Measurements from ENCODE around the gene CCT8. TPM values are rescaled to one million over a fixed set of nuclear protein-coding genes. Genes with fewer than 3 reads are reported as not detected.

Gene CCT8
- total RNA-seq, 4 donors from 2014 or later, result 49.6 to 90.0 (median 63.5) TPM

DNA sequence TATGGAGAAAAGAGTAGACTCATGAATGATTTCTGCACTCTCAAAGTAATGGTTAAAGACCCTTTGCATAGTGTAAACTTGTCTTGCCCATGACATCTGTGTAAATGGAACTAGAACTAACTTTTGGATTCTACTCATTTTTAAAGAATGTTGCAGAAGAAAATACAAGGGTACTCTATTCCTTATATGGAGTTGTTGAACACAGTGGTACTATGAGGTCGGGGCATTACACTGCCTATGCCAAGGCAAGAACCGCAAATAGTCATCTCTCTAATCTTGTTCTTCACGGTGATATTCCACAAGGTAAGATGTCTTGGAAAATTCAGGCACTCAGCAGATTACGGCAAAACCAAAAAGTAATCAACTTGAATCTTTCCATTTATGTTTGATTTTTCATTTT lies 19.8 kb downstream of the CCT8 start:
- H3K9me3 ChIP-seq, result no peaks in the 10 kb centered on the region
- DNase-seq (ENCODE audit: low spot score in 2 of 2), result no peak
- peaks cover under 1 to 97% (median 6%) of the 10 kb centered on the region in 3 donors for H3K36me3 ChIP-seq

DNA sequence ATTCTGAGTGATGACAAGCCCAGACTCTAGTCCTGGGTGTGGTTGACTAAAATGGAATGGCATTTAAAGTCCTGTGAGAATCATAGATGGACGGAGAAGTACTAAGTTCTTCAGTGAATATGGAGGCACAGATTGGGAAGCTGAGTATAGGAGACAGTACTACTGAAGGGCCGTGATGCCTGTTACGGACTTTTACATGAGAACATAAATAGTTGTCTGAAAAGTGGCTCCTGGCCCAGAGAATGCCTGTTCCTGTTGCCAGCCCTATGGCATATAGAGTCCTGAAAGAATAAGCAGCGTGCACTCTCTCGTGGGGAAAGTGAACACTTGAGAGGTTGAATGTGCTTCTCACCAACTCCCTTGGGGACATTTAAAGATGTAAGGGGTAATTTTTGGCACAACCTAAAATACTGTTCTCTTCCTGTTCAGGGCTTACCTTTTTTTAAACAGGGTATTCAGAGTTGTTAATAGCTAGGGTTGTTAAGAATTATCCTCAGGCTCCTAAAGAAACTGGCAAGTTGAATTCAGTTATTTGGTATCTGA lies 20.4 kb downstream of the CCT8 start:
- H3K36me3 ChIP-seq, result peaks cover 0 to 97% (median 5%) of the 10 kb centered on the region in 3 donors
- H3K9me3 ChIP-seq, result no peaks in the 10 kb centered on the region
- no peak for TF ChIP-seq POLR2A (IDR thresholded peaks at IDR 0.05)
- TF ChIP-seq, protein P1, sequence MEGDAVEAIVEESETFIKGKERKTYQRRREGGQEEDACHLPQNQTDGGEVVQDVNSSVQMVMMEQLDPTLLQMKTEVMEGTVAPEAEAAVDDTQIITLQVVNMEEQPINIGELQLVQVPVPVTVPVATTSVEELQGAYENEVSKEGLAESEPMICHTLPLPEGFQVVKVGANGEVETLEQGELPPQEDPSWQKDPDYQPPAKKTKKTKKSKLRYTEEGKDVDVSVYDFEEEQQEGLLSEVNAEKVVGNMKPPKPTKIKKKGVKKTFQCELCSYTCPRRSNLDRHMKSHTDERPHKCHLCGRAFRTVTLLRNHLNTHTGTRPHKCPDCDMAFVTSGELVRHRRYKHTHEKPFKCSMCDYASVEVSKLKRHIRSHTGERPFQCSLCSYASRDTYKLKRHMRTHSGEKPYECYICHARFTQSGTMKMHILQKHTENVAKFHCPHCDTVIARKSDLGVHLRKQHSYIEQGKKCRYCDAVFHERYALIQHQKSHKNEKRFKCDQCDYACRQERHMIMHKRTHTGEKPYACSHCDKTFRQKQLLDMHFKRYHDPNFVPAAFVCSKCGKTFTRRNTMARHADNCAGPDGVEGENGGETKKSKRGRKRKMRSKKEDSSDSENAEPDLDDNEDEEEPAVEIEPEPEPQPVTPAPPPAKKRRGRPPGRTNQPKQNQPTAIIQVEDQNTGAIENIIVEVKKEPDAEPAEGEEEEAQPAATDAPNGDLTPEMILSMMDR (IDR thresholded peaks at IDR 0.05), result no peak
- TF ChIP-seq EP300 (IDR thresholded peaks at IDR 0.05), result no peak
- DNase-seq (ENCODE audit: low spot score in 2 of 2), result no peak
- H3K27me3 ChIP-seq, result no peaks in the 10 kb centered on the region
- H3K27ac ChIP-seq, result no peak overlapping the region
- no peak overlapping the region for H3K4me3 ChIP-seq
- WGBS, 2 donors, result 77 to 83% methylated on average over 5 of the region's 5 CpGs
- no peaks in the 10 kb centered on the region for H3K4me1 ChIP-seq

More for the DNA sequence above, 19.8 kb downstream of the CCT8 start:
- Histone ChIP-seq H3K27me3 (no peaks in the 10 kb centered on the region), H3K4me1 (no peaks in the 10 kb centered on the region), H3K27ac (no peak overlapping the region), H3K4me3 (no peak overlapping the region)
- TF ChIP-seq POLR2A (IDR thresholded peaks at IDR 0.05), result no peak
- TF ChIP-seq, protein P1 (IDR thresholded peaks at IDR 0.05), result no peak
- no peak for TF ChIP-seq EP300 (IDR thresholded peaks at IDR 0.05)
- WGBS, 2 donors, result 79 to 86% methylated on average over 4 of the region's 4 CpGs

DNA sequence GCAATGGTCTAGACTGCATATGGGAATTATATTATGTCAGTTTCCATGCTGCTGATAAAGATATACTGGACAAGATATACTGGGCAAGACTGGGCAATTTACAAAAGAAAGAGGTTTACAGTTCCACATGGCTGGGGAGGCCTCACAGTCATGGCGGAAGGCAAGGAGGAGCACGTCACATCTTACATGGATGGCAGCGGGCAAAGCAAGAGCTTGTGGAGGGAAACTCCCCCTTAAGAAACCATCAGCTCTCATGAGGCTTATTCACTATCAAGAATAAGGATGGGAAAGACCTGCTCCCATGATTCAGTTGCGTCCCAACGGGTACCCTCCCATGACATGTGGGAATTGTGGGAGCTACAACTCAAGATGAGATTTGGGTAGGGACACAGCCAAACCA lies 21.2 kb downstream of the CCT8 start:
- Histone ChIP-seq H3K36me3 (peaks cover 4 to 96% (median 5%) of the 10 kb centered on the region in 3 donors), H3K27ac (no peak overlapping the region), H3K4me3 (no peak overlapping the region), H3K9me3 (no peaks in the 10 kb centered on the region), H3K27me3 (no peaks in the 10 kb centered on the region), H3K4me1 (no peaks in the 10 kb centered on the region)
- WGBS, 2 donors, result 96 to 97% methylated on average over 5 of the region's 5 CpGs
- TF ChIP-seq, protein P1 (IDR thresholded peaks at IDR 0.05), result no peak
- TF ChIP-seq EP300 (IDR thresholded peaks at IDR 0.05) (no peak), POLR2A (IDR thresholded peaks at IDR 0.05) (no peak)
- no peak for DNase-seq (ENCODE audit: low spot score in 2 of 2)

DNA sequence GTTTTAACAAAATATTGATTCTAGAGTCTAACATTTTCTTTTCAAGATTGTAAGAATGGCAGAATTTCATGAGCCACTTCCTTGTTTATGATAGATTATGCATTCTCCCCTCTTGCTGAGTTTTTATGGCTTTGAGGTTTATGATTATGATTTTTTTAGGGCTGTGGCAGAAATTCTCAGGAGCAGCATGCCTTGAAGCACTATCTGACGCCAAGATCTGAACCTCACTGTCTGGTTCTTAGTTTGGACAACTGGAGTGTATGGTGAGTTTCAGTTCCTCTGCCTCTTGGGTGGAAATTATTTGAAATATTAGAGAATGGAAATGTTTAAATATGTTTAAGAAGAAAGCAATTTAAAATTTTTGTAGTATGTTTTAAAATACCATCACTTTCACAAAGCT lies 38.8 kb downstream of the CCT8 start:
- Histone ChIP-seq H3K27ac (peak overlapping the region in 3 of 4 donors; percentile 17 to 77 (median 53)), H3K4me3 (no peak overlapping the region), H3K27me3 (no peaks in the 10 kb centered on the region), H3K36me3 (peaks cover 0 to 85% (median 8%) of the 10 kb centered on the region in 3 donors), H3K9me3 (no peaks in the 10 kb centered on the region), H3K4me1 (peaks cover 0 to 21% (median 0%) of the 10 kb centered on the region in 4 donors)
- 29 to 71% methylated on average over 1 of the region's 1 CpG for WGBS, 2 donors
- TF ChIP-seq EP300 (IDR thresholded peaks at IDR 0.05), result no peak
- TF ChIP-seq, protein P1 (IDR thresholded peaks at IDR 0.05), result no peak
- no peak for TF ChIP-seq POLR2A (IDR thresholded peaks at IDR 0.05)
- DNase-seq (ENCODE audit: low spot score in 2 of 2), result no peak

DNA sequence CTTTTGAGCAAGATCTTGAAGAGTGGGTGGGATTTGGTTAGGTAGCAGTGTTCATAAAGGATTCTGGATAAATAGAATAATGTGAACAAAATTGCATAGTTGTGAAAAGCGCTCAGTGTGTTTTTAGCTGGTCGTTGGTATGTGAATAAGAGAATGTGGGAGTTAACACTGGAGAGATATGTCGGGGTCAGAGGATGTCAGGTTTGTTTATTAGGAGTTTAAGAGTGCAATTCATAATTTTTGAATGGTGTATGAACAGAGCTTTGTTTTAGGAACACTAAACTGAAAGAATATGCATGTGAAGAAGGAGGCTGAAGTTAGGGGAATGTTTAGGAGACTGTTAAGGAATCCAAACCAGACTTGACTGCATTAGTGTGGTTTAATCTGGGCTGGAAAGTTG lies 39.6 kb downstream of the CCT8 start:
- WGBS, 2 donors, result 27 to 51% methylated on average over 3 of the region's 3 CpGs
- H3K4me3 ChIP-seq, result no peak overlapping the region
- TF ChIP-seq, protein P1 (IDR thresholded peaks at IDR 0.05), result no peak
- H3K36me3 ChIP-seq, result peaks cover 0 to 84% (median 8%) of the 10 kb centered on the region in 3 donors
- no peak for DNase-seq (ENCODE audit: low spot score in 2 of 2)
- no peaks in the 10 kb centered on the region for H3K9me3 ChIP-seq
- H3K27ac ChIP-seq, result peak overlapping the region in 2 of 4 donors; percentile 53 to 77
- no peaks in the 10 kb centered on the region for H3K27me3 ChIP-seq
- peaks cover 0 to 25% (median 0%) of the 10 kb centered on the region in 4 donors for H3K4me1 ChIP-seq

Measured in tibial nerve (tissue), 4 donors.